LNCaP clone FGC (cell line): ENCODE results near the gene PAF1.
A peak's percentile ranks its signal among the peaks of the same experiment; 100 is the strongest.

Experiments
- DNase-seq: peaks from one replicate; pipeline ENCODE4 v3.0.0-alpha.2; 2011; ENCODE audit warnings: low read depth
- H3K4me3 ChIP-seq: 2 replicates; pipeline ENCODE4 v1.5.1; 2011; ENCODE audit warnings: mild to moderate bottlenecking, low read depth, low read length, control low read depth
- TF ChIP-seq, protein P1 (sequence below): IDR thresholded peaks from 2 replicates; pipeline ENCODE4 v1.5.1; 2012; ENCODE audit warnings: mild to moderate bottlenecking; ENCODE audit not compliant: control insufficient read depth, insufficient read depth; ENCODE audit errors: extremely low read depth

The PAF1 gene

DNA sequence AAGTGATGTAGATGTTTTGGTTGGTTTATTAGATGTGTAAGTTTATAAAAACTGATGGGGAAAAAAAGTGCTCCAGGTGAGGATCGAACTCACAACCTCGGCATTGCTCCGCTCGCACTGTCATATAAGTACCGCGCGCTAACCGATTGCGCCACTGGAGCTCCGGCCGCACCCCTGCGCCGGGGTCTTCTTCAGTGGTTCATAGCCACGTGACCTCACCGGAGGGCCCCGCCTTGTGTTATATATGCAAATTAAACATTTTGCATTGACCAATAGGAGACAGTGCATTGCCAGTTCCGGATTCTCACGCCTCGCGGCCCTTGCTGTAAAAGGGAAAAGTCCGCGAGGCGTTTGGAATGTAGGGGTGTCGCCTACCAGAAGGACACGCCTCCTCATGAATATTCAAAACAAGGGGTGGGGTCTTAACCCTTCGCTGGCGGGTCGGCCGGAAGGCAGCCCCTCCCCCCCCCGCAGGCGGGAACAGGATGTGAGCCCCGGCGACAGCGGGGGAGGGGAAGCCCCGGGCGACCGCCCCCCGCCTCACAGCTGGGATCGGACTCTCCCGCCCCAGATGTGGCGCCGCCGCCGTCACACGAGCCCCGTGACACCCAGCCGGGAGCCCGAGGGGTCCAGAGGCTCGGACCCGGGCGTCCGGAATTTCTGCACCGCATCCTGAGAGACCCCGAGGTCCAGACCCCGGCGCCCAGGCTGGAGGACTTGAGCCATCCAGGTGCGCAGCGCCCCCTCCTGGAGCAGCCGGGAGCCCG lies 21.4 kb upstream of the PAF1 start, which contains the start of gene PLEKHG2:
TSS of gene PLEKHG2 (plus strand) at position 570 of the 767 bp plus-strand sequence. CDS start 1,418 bp downstream, outside the sequence.
- DNase-seq = peak; percentile 98
- H3K4me3 ChIP-seq = peak within 1 kb of the TSS; percentile 82
- TF ChIP-seq, protein P1, sequence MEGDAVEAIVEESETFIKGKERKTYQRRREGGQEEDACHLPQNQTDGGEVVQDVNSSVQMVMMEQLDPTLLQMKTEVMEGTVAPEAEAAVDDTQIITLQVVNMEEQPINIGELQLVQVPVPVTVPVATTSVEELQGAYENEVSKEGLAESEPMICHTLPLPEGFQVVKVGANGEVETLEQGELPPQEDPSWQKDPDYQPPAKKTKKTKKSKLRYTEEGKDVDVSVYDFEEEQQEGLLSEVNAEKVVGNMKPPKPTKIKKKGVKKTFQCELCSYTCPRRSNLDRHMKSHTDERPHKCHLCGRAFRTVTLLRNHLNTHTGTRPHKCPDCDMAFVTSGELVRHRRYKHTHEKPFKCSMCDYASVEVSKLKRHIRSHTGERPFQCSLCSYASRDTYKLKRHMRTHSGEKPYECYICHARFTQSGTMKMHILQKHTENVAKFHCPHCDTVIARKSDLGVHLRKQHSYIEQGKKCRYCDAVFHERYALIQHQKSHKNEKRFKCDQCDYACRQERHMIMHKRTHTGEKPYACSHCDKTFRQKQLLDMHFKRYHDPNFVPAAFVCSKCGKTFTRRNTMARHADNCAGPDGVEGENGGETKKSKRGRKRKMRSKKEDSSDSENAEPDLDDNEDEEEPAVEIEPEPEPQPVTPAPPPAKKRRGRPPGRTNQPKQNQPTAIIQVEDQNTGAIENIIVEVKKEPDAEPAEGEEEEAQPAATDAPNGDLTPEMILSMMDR = peak; percentile 72

DNA sequence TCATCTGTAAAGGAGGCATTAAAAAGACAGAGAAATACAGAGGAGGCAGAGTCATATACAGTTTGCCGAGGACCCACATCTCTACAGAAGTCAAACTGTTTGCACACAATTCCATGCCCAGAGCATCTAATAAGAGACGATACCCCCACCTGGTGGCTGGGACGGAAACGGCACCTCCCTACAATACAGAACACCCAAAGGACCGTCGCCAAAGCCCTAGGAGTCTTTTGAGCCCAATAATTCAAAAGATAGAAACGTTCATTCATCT lies 20.9 kb upstream of the PAF1 start:
- TF ChIP-seq, protein P1 = peak; percentile 78
- peak overlapping the region; percentile 82 for H3K4me3 ChIP-seq
- DNase-seq = peak; percentile 69

DNA sequence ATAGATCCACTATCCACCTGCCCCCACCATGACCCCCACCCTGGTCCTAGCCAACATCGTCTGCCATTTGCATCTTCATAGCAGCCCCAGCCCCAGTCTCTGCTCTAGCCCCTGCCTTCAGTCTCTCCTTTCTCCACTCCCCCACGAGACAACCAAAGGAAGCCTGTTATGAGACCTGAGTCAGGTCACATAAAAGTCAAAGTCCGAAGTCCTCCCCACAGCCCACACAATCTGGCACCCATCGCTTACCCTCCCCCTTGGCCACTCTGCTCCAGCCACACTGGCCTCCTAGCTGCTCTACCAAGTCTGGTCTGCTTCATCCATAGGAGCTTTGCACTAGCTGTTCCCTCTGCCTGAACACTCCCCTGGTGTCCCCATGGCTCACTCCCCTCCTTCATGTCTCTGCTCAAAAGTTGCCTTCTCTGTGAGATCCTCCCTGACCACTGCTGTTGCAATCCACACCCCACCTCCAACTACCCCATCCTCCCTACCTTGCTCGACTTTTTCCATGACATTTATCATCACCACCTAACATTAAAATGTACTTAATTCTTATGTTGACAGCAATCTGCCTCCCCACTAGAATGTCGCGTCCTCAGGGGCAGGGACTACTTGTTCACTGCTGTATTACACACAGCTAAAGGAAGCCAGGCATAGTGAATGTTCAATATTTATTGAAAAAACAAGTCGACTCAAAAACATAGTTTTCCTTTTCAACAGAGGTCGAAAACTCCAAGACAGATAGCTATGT lies 20.4 kb upstream of the PAF1 start:
- TF ChIP-seq, protein P1 = no peak
- no peak for DNase-seq
- peak overlapping the region; percentile 82 for H3K4me3 ChIP-seq

DNA sequence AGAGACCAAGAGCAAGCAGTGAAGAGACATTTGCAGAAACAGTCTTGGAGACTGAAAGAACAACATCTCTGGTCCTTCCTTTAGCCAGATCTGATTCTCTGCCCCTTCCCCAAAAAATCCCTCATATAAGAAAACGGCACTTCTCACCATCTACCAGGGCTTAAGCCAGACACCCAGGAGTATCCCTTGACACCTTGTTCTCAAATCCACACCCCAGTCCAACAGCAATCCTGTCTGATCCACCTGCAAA lies 19.9 kb upstream of the PAF1 start:
- TF ChIP-seq, protein P1 = no peak
- no peak for DNase-seq
- H3K4me3 ChIP-seq = no peak overlapping the region

DNA sequence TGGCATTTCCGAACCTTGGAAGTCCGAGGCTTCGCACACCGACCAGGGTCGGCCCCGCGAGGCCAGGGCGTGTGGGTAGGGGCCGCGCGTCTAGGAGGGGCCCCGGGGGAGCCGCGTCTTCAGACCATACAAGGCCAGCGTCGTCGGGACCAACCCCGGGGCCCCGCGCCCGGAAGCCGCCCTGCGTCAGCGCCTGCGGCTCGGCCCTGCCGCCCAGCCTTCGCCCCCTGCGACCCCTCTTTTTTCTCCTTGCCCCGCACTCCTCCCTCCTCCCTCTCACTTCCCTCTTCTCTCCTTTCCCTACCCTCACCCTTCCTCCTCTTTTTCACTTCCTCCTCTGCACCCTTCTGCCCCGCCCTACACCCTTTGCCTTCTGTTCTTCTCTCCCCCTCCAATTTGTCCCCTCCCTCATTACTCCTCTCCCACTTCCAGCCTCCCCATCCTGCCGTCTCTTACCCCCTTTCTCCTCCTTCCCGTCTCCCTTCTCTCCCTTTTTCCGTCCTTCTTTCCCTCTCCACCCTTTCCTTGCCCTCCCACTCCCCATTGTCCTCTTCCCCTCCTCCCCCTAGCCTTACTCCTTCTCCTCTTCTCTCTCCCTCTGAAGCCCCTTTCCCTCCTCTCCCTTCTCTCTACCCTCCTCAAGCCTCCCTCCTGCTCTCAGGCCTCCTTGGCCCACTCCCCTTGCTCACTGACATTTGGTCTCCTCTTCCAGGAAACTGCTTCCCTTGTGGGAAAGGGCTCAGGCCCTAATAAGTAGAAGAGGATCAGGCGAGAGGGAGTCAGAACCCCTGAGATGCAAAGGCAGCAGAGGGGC lies 19.3 kb upstream of the PAF1 start:
- no peak for DNase-seq
- TF ChIP-seq, protein P1 = no peak
- peak overlapping the region; percentile 98 for H3K4me3 ChIP-seq

DNA sequence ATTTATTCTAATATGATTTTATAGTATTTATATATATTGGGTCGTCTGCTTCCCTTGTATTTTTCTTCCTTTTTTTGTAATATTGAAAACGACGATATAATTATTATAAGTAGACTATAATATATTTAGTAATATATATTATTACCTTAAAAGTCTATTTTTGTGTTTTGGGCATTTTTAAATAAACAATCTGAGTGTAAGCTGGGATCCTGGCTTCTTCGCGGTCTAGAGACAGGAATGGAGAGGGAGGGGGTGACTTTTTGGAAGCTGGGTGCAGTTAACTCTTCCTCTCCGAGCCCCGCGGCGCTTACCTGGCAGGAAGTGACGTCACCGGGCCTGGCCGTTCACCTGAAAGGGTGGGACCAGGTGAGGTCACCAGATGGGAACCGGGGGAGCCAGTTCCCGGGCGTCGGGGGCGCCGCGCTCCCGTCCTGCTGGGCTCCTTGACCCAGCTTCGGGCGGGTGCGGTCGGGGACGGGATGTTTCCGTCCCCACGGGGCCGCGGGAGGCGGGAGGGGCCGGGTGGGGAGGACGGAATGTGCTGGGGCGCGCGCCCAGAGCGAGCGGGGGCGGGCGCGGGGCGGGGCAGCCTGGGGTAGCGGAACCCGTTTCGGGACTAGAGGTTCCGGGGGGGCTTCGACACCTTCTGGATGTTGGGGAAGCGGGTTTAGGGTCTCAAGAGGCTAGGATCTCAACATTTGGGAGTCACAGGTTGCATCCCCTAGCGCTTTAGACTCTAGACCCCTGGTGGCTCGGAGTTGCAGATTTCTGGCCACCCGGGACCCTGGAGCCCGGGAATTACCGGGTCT lies 18.5 kb upstream of the PAF1 start:
- TF ChIP-seq, protein P1 = no peak
- H3K4me3 ChIP-seq = peak overlapping the region; percentile 98
- DNase-seq = peak; percentile 79
